ENCODE results near the gene ASIP.

DNA sequence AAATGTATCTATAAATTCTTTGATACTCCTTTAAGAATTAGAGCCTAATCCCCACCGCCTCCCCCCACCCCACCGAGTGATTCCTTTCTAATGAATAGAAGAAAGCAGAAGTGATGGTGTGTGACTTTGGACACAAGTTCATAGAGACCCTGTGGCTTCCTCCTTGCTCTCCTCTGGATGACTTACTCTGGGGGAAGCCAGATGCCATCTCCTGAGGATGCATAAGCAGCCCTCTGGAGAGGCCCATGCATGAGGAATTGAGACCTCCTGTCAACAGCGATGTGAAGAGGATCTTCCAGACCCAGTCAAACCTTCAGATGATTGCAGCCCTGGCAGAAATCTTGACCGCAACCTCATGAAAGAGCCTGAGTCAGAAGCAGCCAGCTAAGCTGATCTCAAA, 40.8 kb downstream of the ASIP start:
- no peak for TF ChIP-seq POU2F2 (IDR thresholded peaks at IDR 0.05; ENCODE audit: low read depth, low read length)
- TF ChIP-seq POLR2A (IDR thresholded peaks at IDR 0.05; ENCODE audit: low read depth, low read length) = no peak

Data from GM12891 (cell line).